Tongue (tissue), 2 donors: ENCODE measurements around the gene NELL1. TPM values are rescaled to one million over a fixed set of nuclear protein-coding genes. Genes with fewer than 3 reads are reported as not detected.

ENCODE experiments used
- DNase-seq: peaks from one replicate; pipeline ENCODE4 v3.0.0-alpha.2; 2015
- total RNA-seq: library from RNA; depleted of rRNA; stranded (reverse); fragments of >200 nt; gene quantifications from one replicate; pipeline ENCODE4 v1.2.3, GENCODE V29; 2014

The NELL1 gene
- total RNA-seq, 1 donor from 2014 or later = 78.7 TPM

- no peak for DNase-seq
These were observed 823.5 kb downstream of the NELL1 start for GRCh38 chr11:21492931-21493330.

GRCh38 chr11:21494946-21495345 is 825.6 kb downstream of the NELL1 start:
- DNase-seq = no peak

- no peak for DNase-seq
These were observed 826.5 kb downstream of the NELL1 start for GRCh38 chr11:21495879-21496278.

- DNase-seq = no peak
These were observed 831.9 kb downstream of the NELL1 start for GRCh38 chr11:21501245-21501644.

GRCh38 chr11:21505070-21505469 is 835.7 kb downstream of the NELL1 start:
- DNase-seq = no peak

GRCh38 chr11:21511835-21512440 is 842.6 kb downstream of the NELL1 start:
- peak; percentile 58 for DNase-seq

GRCh38 chr11:21514316-21514715 is 844.9 kb downstream of the NELL1 start:
- DNase-seq = peak; percentile 13

- DNase-seq = no peak
These were observed 850.9 kb downstream of the NELL1 start for GRCh38 chr11:21520244-21520643.

- DNase-seq = no peak
These were observed 859.8 kb downstream of the NELL1 start for GRCh38 chr11:21529187-21529586.

- no peak for DNase-seq
These were observed 864.9 kb downstream of the NELL1 start for GRCh38 chr11:21534288-21534687.

- no peak for DNase-seq
These were observed 868.6 kb downstream of the NELL1 start for GRCh38 chr11:21537980-21538379.

GRCh38 chr11:21541187-21541751 is 871.9 kb downstream of the NELL1 start:
- no peak for DNase-seq

- DNase-seq = no peak
These were observed 874.5 kb downstream of the NELL1 start for GRCh38 chr11:21543901-21544300.

- DNase-seq = no peak
These were observed 876.3 kb downstream of the NELL1 start for GRCh38 chr11:21545699-21546098.

- no peak for DNase-seq
These were observed 877.3 kb downstream of the NELL1 start for GRCh38 chr11:21546703-21547102.

- DNase-seq = peak; percentile 48
These were observed 883.5 kb downstream of the NELL1 start for GRCh38 chr11:21552911-21553310.

GRCh38 chr11:21553795-21554194 is 884.4 kb downstream of the NELL1 start:
- no peak for DNase-seq

GRCh38 chr11:21554284-21554683 is 884.9 kb downstream of the NELL1 start:
- DNase-seq = no peak

- peak; percentile 62 for DNase-seq
These were observed 887.5 kb downstream of the NELL1 start for GRCh38 chr11:21556926-21557325.

- no peak for DNase-seq
These were observed 891.1 kb downstream of the NELL1 start for GRCh38 chr11:21560466-21560975.

- no peak for DNase-seq
These were observed 892.2 kb downstream of the NELL1 start for GRCh38 chr11:21561581-21561980.

- no peak for DNase-seq
These were observed 894.7 kb downstream of the NELL1 start for GRCh38 chr11:21564095-21564494.

- DNase-seq = no peak
These were observed 895.7 kb downstream of the NELL1 start for GRCh38 chr11:21564833-21565682.
